GM19438 (cell line): Measurements from ENCODE around the gene SELENOT.

Experiments
- ATAC-seq: cut with Tn5 transposase; IDR thresholded peaks from one replicate; pipeline ENCODE4 v1.9.1; 2021; ENCODE audit warnings: low read depth; ENCODE audit not compliant: unreplicated experiment

The SELENOT gene

DNA sequence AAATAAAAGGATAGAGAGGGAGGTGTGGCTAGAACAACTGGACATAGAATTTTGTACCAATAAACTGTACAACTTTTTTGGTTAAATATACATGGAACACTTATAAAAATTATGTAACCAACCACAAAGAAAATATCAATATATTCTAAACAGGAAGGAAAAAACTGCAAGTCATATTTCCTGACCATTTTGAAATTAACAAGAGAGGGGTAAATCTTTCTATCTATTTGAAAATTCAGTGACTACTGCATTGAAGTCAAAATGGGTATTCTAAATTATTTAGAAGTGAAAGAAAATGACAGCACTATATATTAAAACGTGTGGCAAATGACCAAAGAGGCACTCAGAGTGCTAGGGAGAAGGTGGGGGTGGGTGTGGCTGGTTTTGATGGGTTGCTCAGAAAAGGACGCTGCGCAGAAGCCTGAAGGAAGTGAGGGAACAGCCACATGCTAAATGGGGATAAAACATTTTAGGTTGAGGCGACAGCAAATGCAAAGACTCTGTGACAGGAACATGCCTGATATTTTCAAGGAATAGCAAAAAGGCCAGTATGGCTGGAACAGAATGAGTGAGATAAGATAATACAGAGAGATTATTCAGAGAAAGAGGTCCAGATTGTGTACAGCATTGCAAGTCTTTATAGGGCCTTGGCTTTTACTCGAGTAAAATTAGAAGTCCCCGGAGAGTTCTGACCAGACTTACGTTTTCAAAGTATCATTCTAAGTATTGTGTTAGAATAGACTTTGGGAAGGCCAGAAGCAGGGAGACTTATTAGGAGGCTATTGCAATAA is 59.5 kb downstream of the SELENOT start:
- no peak for ATAC-seq

DNA sequence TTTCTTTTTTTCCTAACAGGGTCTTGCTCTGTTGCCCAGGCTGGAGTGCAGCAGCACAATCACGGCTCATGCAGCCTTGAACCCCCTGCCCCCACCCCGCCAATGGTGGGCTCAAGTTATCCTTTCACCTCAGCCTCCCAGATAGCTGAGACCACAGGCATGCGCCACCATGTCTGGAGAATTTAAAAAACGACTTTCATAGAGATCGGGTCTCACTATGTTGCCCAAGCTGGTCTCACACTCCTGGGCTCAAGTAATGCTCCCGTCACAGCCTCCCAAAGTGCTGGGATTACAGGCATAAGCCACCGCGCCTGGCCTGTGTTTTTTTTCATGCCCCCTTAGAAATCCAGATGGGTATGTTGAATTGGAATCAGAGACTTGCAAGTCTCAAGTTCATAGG is 60.3 kb downstream of the SELENOT start:
- ATAC-seq: no peak

DNA sequence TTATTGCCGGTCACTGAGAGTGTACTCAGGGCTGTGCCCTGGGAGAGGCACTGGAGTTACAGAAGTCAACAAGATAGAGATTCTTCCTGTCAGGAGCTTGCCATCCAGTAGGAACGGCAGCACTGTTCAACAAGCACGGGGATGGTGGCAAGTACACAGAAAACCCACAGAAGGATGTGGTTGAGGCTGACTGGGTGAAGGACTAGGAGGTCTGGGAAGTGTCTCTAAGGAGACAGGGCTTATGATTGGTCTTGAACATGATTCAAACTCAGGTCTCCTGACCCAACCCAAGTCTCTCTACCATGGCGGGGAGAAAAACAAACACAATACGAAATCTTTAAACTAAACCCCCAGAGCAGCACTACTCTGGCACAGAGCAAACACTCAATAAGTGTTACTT is 63.0 kb downstream of the SELENOT start:
- no peak for ATAC-seq

DNA sequence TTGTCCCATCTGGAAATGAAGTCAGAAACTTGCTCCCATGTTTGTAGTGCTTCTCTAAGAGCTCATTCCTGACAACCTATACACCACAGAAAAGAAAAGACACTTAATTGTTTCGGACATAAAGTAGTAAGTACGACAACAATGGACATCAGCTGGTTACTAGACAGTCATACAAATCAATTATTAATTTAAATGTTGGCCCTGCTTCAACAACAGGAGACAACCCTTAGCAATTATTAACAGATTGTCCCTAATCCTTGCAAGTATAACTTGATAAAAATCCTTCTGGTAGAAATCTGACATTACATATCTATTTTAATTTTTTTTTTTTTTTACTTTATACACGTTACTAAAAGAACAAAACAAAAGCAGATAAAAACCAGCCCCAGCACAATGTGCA is 70.8 kb downstream of the SELENOT start:
- no peak for ATAC-seq

DNA sequence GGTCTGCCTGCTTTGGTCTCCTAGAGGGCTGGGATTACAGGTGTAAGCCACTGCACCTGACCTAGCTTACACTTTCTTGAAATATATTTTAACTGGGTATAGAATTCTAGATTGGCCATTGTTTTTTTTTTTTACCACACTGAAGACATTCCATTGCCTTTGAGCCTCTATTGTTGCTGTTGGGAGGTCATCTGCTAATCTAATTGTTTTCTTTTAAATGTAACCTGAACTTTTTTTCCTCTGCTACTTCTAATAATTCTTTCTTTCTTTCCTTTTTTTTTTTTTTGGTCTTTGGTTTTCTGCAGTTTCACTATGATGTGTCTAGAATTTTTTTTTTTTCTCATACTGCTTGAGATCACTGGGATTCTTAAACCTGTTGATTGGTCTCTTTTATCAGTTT is 72.5 kb downstream of the SELENOT start:
- ATAC-seq: no peak
